ENCODE data around the gene MDFIC2. TPM values are rescaled to one million over a fixed set of nuclear protein-coding genes. Genes with fewer than 3 reads are reported as not detected.

MDFIC2 gene
- total and polyA plus RNA-seq, 4 donors = not detected

DNA sequence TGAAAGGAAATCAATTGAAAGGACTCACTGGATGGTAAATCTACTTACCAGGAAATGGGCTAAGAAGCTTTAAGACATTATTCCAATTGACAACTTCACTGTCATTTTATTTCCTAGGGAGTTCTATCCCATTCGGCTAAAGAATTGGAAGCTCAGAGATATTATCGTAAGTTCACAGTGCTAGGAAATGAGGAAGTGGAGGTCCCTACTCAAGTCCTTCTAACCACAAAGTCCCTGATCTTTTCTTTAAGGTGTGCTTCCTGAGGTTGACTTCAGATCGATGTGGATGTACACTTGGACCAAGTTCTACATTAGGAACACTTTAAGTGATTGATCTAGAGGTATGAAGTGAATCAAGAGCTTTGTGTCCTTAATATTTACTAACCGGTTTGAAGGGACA, 63.6 kb downstream of the MDFIC2 start:
- no peaks in the 10 kb centered on the region for H3K9me3 ChIP-seq (ENCODE audit: control insufficient read depth, low read length)
- no peak overlapping the region for H3K4me3 ChIP-seq (ENCODE audit: low read length in 2 of 2)
- no peaks in the 10 kb centered on the region for H3K27me3 ChIP-seq (ENCODE audit: control insufficient read depth in 1 of 2, insufficient read depth in 2 of 2, low read length in 1 of 2)
- peaks cover 0 to 1% of the 10 kb centered on the region in 2 donors for H3K4me1 ChIP-seq (ENCODE audit: control insufficient read depth in 1 of 2, insufficient read depth in 2 of 2, low read length in 2 of 2)
- DNase-seq (no peak), ATAC-seq (ENCODE audit: low FRiP score) (no peak)
- 83 to 93% methylated on average over 4 of the region's 4 CpGs for WGBS, 2 donors
- peak overlapping the region in 1 of 2 donors; percentile 76 for H3K27ac ChIP-seq (ENCODE audit: low read depth in 1 of 2, low read length in 2 of 2)
- H3K36me3 ChIP-seq (ENCODE audit: control insufficient read depth in 1 of 2, insufficient read depth in 2 of 2, low read length in 1 of 2) = no peaks in the 10 kb centered on the region
- intact Hi-C loops (cut with DNase I) = no loop called here

DNA sequence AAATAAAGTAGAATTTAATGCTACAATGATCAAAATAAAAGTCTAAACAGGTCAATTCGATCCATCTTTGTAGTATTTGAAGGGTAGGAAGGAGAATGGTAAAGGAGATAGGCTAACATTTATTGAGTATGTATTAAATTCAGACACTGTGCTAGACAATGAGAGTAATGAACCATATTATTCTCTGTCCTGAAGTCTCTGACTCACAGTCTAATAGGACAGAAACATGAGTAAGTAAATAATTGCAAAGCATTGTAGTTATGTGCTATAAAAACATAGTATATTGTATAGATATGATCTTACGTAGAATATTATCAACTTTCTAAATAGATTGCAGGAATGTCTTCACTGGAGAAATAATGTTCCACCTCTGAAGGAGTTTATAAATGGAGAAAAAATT, 64.5 kb downstream of the MDFIC2 start:
- no peaks in the 10 kb centered on the region for H3K36me3 ChIP-seq (ENCODE audit: control insufficient read depth in 1 of 2, insufficient read depth in 2 of 2, low read length in 1 of 2)
- H3K9me3 ChIP-seq (ENCODE audit: control insufficient read depth, low read length) = no peaks in the 10 kb centered on the region
- H3K4me3 ChIP-seq (ENCODE audit: low read length in 2 of 2) = no peak overlapping the region
- H3K27me3 ChIP-seq (ENCODE audit: control insufficient read depth in 1 of 2, insufficient read depth in 2 of 2, low read length in 1 of 2) = no peaks in the 10 kb centered on the region
- intact Hi-C loops (cut with DNase I) = no loop called here
- no peak overlapping the region for H3K27ac ChIP-seq (ENCODE audit: low read depth in 1 of 2, low read length in 2 of 2)
- 85 to 87% methylated on average over 2 of the region's 2 CpGs for WGBS, 2 donors
- ATAC-seq (ENCODE audit: low FRiP score) = no peak
- H3K4me1 ChIP-seq (ENCODE audit: control insufficient read depth in 1 of 2, insufficient read depth in 2 of 2, low read length in 2 of 2) = no peaks in the 10 kb centered on the region
- DNase-seq = no peak

DNA sequence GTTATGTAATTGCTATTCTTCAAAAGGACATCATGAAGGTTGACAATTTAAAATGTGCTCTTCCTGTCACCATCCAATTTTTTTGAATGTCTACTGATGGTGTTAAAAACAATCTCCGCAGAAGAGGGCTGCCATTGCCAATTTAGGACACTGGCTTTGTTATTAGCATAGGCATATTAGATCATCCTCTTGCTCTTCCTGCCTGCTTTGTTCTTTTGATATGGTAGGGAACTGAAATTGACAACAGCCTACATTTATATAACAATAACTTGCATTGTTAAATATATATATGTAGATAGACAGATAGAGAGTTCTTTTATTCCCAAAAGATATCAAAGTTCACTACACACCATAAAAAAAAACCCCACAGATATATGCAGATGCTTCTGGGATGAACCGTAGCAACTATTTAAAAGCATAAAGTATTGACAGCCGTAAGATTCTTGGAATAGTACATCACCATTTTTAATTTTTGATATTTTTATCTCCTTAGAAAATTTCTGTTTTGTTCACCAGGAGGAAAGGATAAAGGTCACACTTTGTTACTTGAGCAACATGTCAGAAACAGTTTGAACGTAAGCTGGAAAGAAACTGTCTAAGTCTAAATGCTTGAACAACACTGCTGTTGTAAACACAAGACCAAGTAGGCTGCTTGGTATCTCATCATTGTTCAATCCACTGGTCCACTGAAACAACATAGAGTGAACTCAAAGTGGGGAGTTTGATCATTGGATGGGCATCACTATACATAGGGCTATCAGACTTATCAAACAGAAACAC, 66.5 kb downstream of the MDFIC2 start:
- intact Hi-C loops (cut with DNase I) = no loop called here

DNA sequence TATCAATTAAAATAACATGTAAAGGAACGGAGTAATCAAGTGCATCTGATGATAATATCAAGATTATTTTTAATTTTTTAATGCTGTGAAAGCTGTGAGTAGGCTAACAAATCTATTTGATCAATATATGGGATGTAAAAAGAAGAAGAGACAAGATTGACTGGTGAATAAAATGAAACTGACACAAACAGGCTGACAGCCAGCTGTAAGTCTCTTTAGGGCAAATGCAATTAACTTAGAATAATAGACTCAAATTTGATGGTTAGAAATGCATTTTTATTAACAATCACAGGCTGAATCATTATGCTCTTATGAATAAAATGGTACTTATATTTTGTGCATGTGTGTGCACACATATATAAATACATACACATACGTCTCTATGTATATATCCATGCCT, 68.0 kb downstream of the MDFIC2 start:
- intact Hi-C loops (cut with DNase I) = no loop called here
- WGBS, 2 donors = 97% methylated on average over 2 of the region's 2 CpGs
- Histone ChIP-seq H3K27ac (ENCODE audit: low read depth in 1 of 2, low read length in 2 of 2) (no peak overlapping the region), H3K36me3 (ENCODE audit: control insufficient read depth in 1 of 2, insufficient read depth in 2 of 2, low read length in 1 of 2) (no peaks in the 10 kb centered on the region), H3K9me3 (ENCODE audit: control insufficient read depth, low read length) (no peaks in the 10 kb centered on the region), H3K4me3 (ENCODE audit: low read length in 2 of 2) (no peak overlapping the region), H3K27me3 (ENCODE audit: control insufficient read depth in 1 of 2, insufficient read depth in 2 of 2, low read length in 1 of 2) (no peaks in the 10 kb centered on the region), H3K4me1 (ENCODE audit: control insufficient read depth in 1 of 2, insufficient read depth in 2 of 2, low read length in 2 of 2) (no peaks in the 10 kb centered on the region)
- DNase-seq (no peak), ATAC-seq (ENCODE audit: low FRiP score) (no peak)

More for the DNA sequence above, 66.5 kb downstream of the MDFIC2 start:
- H3K4me3 ChIP-seq (ENCODE audit: low read length in 2 of 2) = no peak overlapping the region
- no peaks in the 10 kb centered on the region for H3K9me3 ChIP-seq (ENCODE audit: control insufficient read depth, low read length)
- DNase-seq (no peak), ATAC-seq (ENCODE audit: low FRiP score) (no peak)
- WGBS, 2 donors = 82 to 96% methylated on average over 4 of the region's 4 CpGs
- H3K27ac ChIP-seq (ENCODE audit: low read depth in 1 of 2, low read length in 2 of 2) = no peak overlapping the region
- H3K27me3 ChIP-seq (ENCODE audit: control insufficient read depth in 1 of 2, insufficient read depth in 2 of 2, low read length in 1 of 2) = no peaks in the 10 kb centered on the region
- no peaks in the 10 kb centered on the region for H3K4me1 ChIP-seq (ENCODE audit: control insufficient read depth in 1 of 2, insufficient read depth in 2 of 2, low read length in 2 of 2)
- H3K36me3 ChIP-seq (ENCODE audit: control insufficient read depth in 1 of 2, insufficient read depth in 2 of 2, low read length in 1 of 2) = no peaks in the 10 kb centered on the region

DNA sequence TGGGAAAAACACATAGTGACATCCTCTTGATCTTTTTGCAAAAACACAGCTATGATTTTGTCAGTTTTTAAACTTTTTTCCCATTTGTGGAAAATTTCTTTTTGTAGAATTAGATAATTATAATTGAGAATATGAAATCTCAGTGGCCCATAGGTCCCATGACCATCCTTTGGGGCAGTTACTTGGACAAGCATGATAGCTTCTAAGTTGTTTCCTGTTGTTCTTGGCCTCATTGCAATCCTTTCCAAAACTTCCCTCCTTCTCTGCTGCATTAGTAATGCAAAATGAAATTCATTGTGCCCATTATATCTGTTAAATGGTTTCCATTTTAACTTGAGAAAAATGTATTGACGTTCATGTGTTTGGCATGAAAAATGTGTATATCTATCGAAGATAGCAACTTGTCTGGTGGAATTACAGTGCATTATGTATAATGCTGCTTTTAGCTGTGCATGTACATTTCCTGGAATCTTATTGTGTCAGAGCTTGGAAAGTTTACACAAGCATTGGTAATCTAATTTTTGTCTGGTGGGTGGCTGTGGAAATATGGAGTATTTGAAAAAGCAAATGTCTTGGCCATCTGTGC, 70.0 kb downstream of the MDFIC2 start:
- intact Hi-C loops (cut with DNase I) = no loop called here
- Histone ChIP-seq H3K36me3 (ENCODE audit: control insufficient read depth in 1 of 2, insufficient read depth in 2 of 2, low read length in 1 of 2) (no peaks in the 10 kb centered on the region), H3K4me1 (ENCODE audit: control insufficient read depth in 1 of 2, insufficient read depth in 2 of 2, low read length in 2 of 2) (no peaks in the 10 kb centered on the region), H3K27me3 (ENCODE audit: control insufficient read depth in 1 of 2, insufficient read depth in 2 of 2, low read length in 1 of 2) (no peaks in the 10 kb centered on the region), H3K4me3 (ENCODE audit: low read length in 2 of 2) (no peak overlapping the region), H3K9me3 (ENCODE audit: control insufficient read depth, low read length) (no peaks in the 10 kb centered on the region), H3K27ac (ENCODE audit: low read depth in 1 of 2, low read length in 2 of 2) (no peak overlapping the region)
- DNase-seq = no peak
- no peak for ATAC-seq (ENCODE audit: low FRiP score)
- WGBS, 2 donors = 39 to 42% methylated on average over 2 of the region's 2 CpGs

DNA sequence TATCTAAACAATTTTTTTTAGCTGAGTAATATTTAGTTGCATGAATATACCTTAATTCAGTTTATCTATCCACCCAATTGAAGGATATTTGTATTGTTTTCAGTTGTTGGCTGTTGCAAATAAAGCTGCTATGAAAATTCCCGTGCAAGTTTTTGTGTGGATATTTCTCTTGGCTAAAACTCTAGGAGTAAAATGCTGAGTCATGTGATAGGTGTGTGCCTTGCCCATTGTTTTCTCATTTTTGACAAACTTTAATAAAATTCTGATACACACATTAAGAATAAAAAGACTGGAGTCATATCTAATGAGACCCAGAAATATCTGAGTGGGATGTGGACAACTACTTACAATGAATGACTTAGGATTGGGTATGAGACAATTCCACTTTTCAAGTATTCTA, 78.6 kb downstream of the MDFIC2 start:
- Histone ChIP-seq H3K36me3 (ENCODE audit: control insufficient read depth in 1 of 2, insufficient read depth in 2 of 2, low read length in 1 of 2) (no peaks in the 10 kb centered on the region), H3K27ac (ENCODE audit: low read depth in 1 of 2, low read length in 2 of 2) (no peak overlapping the region), H3K4me3 (ENCODE audit: low read length in 2 of 2) (no peak overlapping the region), H3K27me3 (ENCODE audit: control insufficient read depth in 1 of 2, insufficient read depth in 2 of 2, low read length in 1 of 2) (no peaks in the 10 kb centered on the region), H3K4me1 (ENCODE audit: control insufficient read depth in 1 of 2, insufficient read depth in 2 of 2, low read length in 2 of 2) (peaks cover 0 to 1% of the 10 kb centered on the region in 2 donors), H3K9me3 (ENCODE audit: control insufficient read depth, low read length) (no peaks in the 10 kb centered on the region)
- DNase-seq = no peak
- 5 to 46% methylated on average over 1 of the region's 1 CpG for WGBS, 2 donors
- intact Hi-C loops (cut with DNase I) = no loop called here
- no peak for ATAC-seq (ENCODE audit: low FRiP score)

DNA sequence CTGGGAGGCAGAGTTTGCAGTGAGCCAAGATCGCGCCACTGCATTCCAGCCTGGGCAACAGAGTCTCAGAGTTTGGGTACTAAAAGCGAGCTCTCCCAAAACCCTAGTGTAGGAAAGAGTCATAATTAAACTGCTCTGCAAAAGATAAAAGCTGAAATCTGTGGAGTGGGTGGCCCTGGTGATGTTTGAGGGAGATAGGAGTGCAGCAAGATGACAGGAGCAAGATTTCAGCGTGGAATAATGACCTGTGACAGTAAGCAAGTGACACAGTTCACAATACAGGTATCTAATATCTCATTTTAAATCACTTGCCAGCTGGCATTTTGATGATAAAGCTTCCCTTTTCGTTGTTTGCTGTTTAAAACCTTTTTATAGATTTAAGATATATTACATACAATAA, 79.3 kb downstream of the MDFIC2 start:
- H3K27me3 ChIP-seq (ENCODE audit: control insufficient read depth in 1 of 2, insufficient read depth in 2 of 2, low read length in 1 of 2) = no peaks in the 10 kb centered on the region
- intact Hi-C loops (cut with DNase I) = no loop called here
- peaks cover 0 to 1% of the 10 kb centered on the region in 2 donors for H3K4me1 ChIP-seq (ENCODE audit: control insufficient read depth in 1 of 2, insufficient read depth in 2 of 2, low read length in 2 of 2)
- no peak overlapping the region for H3K4me3 ChIP-seq (ENCODE audit: low read length in 2 of 2)
- WGBS, 2 donors = 84 to 86% methylated on average over 5 of the region's 5 CpGs
- no peak for ATAC-seq (ENCODE audit: low FRiP score)
- H3K27ac ChIP-seq (ENCODE audit: low read depth in 1 of 2, low read length in 2 of 2) = no peak overlapping the region
- no peak for DNase-seq
- H3K9me3 ChIP-seq (ENCODE audit: control insufficient read depth, low read length) = no peaks in the 10 kb centered on the region
- no peaks in the 10 kb centered on the region for H3K36me3 ChIP-seq (ENCODE audit: control insufficient read depth in 1 of 2, insufficient read depth in 2 of 2, low read length in 1 of 2)

DNA sequence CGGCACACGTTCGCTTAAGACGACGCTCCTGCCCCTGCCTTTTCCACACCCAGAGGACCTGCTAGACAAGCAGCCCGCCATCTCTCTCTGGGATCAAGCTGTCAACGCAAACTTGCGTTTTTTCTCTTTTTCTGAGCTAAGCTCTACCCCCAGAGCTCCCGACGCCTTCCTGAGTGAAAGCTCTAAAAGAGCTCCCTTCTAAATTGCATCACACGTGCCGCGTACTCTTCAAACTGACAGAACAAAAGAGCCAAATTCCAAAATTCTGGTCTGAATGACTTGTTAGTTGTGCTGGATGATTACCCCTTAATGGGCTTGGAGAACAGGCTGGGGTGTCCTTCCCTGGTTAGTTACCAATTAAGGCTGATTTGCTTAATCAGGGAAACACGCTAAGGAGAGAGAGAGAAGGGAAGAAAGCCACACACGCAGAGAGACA, 81.2 kb downstream of the MDFIC2 start:
- 84 to 87% methylated on average over 15 of the region's 15 CpGs for WGBS, 2 donors

DNA sequence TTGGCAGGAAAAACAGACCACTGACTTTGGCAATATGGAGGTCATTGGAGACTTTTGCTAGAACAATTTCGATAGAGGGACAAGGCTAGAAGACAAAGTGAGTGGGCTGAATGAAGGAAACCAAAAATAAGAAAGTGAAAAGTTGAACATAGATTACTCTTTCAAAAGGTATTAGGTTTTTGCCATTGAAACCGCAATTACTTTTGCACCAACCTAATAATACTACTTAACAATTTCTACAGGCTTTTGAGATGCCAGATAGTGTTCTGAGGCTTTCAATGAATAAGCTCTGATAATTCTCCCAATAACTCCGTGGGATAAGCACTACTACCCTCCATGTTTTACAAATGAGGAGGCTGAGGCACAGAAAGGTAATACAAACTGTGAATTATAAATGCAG, 85.0 kb downstream of the MDFIC2 start:
- H3K27ac ChIP-seq (ENCODE audit: low read depth in 1 of 2, low read length in 2 of 2) = no peak overlapping the region
- DNase-seq (no peak), ATAC-seq (ENCODE audit: low FRiP score) (no peak)
- WGBS, 2 donors = 76 to 77% methylated on average over 3 of the region's 3 CpGs
- H3K9me3 ChIP-seq (ENCODE audit: control insufficient read depth, low read length) = no peaks in the 10 kb centered on the region
- peaks cover 0 to 4% of the 10 kb centered on the region in 2 donors for H3K4me1 ChIP-seq (ENCODE audit: control insufficient read depth in 1 of 2, insufficient read depth in 2 of 2, low read length in 2 of 2)
- H3K4me3 ChIP-seq (ENCODE audit: low read length in 2 of 2) = no peak overlapping the region
- H3K27me3 ChIP-seq (ENCODE audit: control insufficient read depth in 1 of 2, insufficient read depth in 2 of 2, low read length in 1 of 2) = no peaks in the 10 kb centered on the region
- intact Hi-C loops (cut with DNase I) = no loop called here
- H3K36me3 ChIP-seq (ENCODE audit: control insufficient read depth in 1 of 2, insufficient read depth in 2 of 2, low read length in 1 of 2) = no peaks in the 10 kb centered on the region

More for the DNA sequence above, 81.2 kb downstream of the MDFIC2 start:
- no peaks in the 10 kb centered on the region for H3K36me3 ChIP-seq (ENCODE audit: control insufficient read depth in 1 of 2, insufficient read depth in 2 of 2, low read length in 1 of 2)
- DNase-seq (no peak), ATAC-seq (ENCODE audit: low FRiP score) (no peak)
- no peaks in the 10 kb centered on the region for H3K27me3 ChIP-seq (ENCODE audit: control insufficient read depth in 1 of 2, insufficient read depth in 2 of 2, low read length in 1 of 2)
- peaks cover 1 to 4% of the 10 kb centered on the region in 2 donors for H3K4me1 ChIP-seq (ENCODE audit: control insufficient read depth in 1 of 2, insufficient read depth in 2 of 2, low read length in 2 of 2)
- no peak overlapping the region for H3K4me3 ChIP-seq (ENCODE audit: low read length in 2 of 2)
- H3K9me3 ChIP-seq (ENCODE audit: control insufficient read depth, low read length) = no peaks in the 10 kb centered on the region
- intact Hi-C loops (cut with DNase I) = no loop called here
- no peak overlapping the region for H3K27ac ChIP-seq (ENCODE audit: low read depth in 1 of 2, low read length in 2 of 2)

Measured in aorta (tissue), 5 donors.